K562 (cell line): ENCODE results near the gene CKLF. TPM values are rescaled to one million over a fixed set of nuclear protein-coding genes. Genes with fewer than 3 reads are reported as not detected.

Experiments used
- ATAC-seq: fragments of 200-7000 bp; cut with Tn5 transposase; 3 replicates; pipeline ENCODE4 v1.9.1; 2020; ENCODE audit warnings: moderate library complexity
- BruUV-seq: library from RNA; stranded (reverse); fragments of 400-500 nt; replicated peaks from 2 replicates; lab custom pipeline; 2021; lab: Mats Ljungman, UMichigan
- CTCF ChIA-PET: fragments of 300-600 bp; formaldehyde crosslinking; extraction: SDS; loops from one replicate; lab custom pipeline; 2021; ENCODE audit warnings: low intra/inter-chr PET ratio; lab: Yijun Ruan, JAX
- POLR2A ChIA-PET: fragments of 300-600, 350-650 bp; sonication (Branson Sonifier 250); formaldehyde crosslinking; extraction: SDS; loops from one replicate; lab custom pipeline; 2021; ENCODE audit warnings: antibody characterized with exemption, inconsistent platforms; lab: Yijun Ruan, JAX
- DNase-seq, 4 experiments: peaks; one replicate each; pipeline versions ENCODE4 v3.0.0 to v3.0.0-alpha.2; 2011 to 2018; ENCODE audit warnings: low spot score in 3 of 4, mixed read lengths in 3 of 4; ENCODE audit errors: extremely low read depth in 1 of 4
- FAIRE-seq: peaks from 2 replicates; lab custom pipeline; 2011; peaks lifted over from hg19 to GRCh38; lab: Jason Lieb, UNC
- H2AFZ ChIP-seq: 2 replicates; pipeline ENCODE4 v1.6.0; 2011; ENCODE audit warnings: low read depth, low read length, control low read depth, inconsistent platforms
- H3K27ac ChIP-seq: fragments of 200-600 bp; 3 replicates; pipeline ENCODE4 v1.8.0; 2011; ENCODE audit warnings: low read depth, mild to moderate bottlenecking, control low read depth, inconsistent platforms, low read length, moderate library complexity, mixed read lengths; ENCODE audit errors: extremely low read depth
- H3K27me3 ChIP-seq, 2 experiments: fragments of 300-600 bp in 1 of 2; 2 replicates in 1 of 2; 3 replicates in 1 of 2; pipeline versions ENCODE4 v1.6.0 to v1.8.0; 2011; ENCODE audit warnings: inconsistent platforms in 2 of 2, low read length in 2 of 2, mild to moderate bottlenecking in 1 of 2, mixed read lengths in 1 of 2, moderate library complexity in 1 of 2; ENCODE audit not compliant: control insufficient read depth in 2 of 2, insufficient read depth in 2 of 2
- H3K36me3 ChIP-seq: fragments of 300-600 bp; 3 replicates; pipeline ENCODE4 v1.8.0; 2011; ENCODE audit warnings: mild to moderate bottlenecking, low read length, inconsistent platforms; ENCODE audit not compliant: control insufficient read depth, insufficient read depth
- H3K4me1 ChIP-seq, 2 experiments: fragments of 200-600 bp in 1 of 2; replicated peaks in 1 of 2; 2 replicates in 1 of 2; 3 replicates in 1 of 2; pipeline versions ENCODE4 v1.5.1 to v1.8.0; 2011; ENCODE audit warnings: inconsistent platforms in 2 of 2, low read length in 2 of 2, mild to moderate bottlenecking in 1 of 2, mixed read lengths in 1 of 2, moderate library complexity in 1 of 2; ENCODE audit not compliant: control insufficient read depth in 2 of 2, insufficient read depth in 2 of 2
- H3K4me2 ChIP-seq: 2 replicates; pipeline ENCODE4 v1.6.1; 2011; ENCODE audit warnings: low read length, control low read depth, inconsistent platforms, mixed read lengths; ENCODE audit not compliant: insufficient read depth
- H3K4me3 ChIP-seq: fragments of 200-600 bp; sonication (generic), shearing (Covaris generic); 2 replicates; pipeline ENCODE4 v1.5.1; 2016; ENCODE audit warnings: control low read depth, inconsistent platforms
- H3K79me2 ChIP-seq: fragments of 200-600 bp; 3 replicates; pipeline ENCODE4 v1.8.0; 2011; ENCODE audit warnings: low read length, inconsistent platforms; ENCODE audit not compliant: control insufficient read depth, insufficient read depth
- H3K9ac ChIP-seq, 2 experiments: 2 replicates each; pipeline versions ENCODE4 v1.6.0 to v1.6.1; 2011; ENCODE audit warnings: low read depth in 2 of 2, low read length in 2 of 2, control low read depth in 1 of 2, inconsistent platforms in 1 of 2, mild to moderate bottlenecking in 1 of 2, mixed read lengths in 1 of 2; ENCODE audit not compliant: insufficient read depth in 1 of 2
- H3K9me1 ChIP-seq: one replicate; pipeline ENCODE4 v1.6.0; 2011; ENCODE audit warnings: inconsistent platforms, mild to moderate bottlenecking, low read length, moderate library complexity; ENCODE audit not compliant: control insufficient read depth, insufficient read depth
- H3K9me3 ChIP-seq: replicated peaks from 2 replicates; pipeline ENCODE4 v1.5.1; 2011; ENCODE audit warnings: low read depth, low read length, inconsistent platforms; ENCODE audit not compliant: control insufficient read depth, insufficient read depth
- H4K20me1 ChIP-seq: replicated peaks from 2 replicates; pipeline ENCODE4 v1.6.1; 2011; ENCODE audit warnings: low read length, inconsistent platforms, mixed read lengths; ENCODE audit not compliant: control insufficient read depth, insufficient read depth
- ARID1B ChIP-seq: fragments of 450-650 bp; IDR thresholded peaks from 2 replicates; pipeline ENCODE4 v1.6.1; 2016; ENCODE audit warnings: antibody characterized with exemption, mild to moderate bottlenecking, inconsistent platforms
- CCNT2 ChIP-seq: IDR thresholded peaks from 2 replicates; pipeline ENCODE4 v1.6.1; 2011; ENCODE audit warnings: borderline replicate concordance, low read depth, mild to moderate bottlenecking, moderate library complexity, mixed read lengths, low read length; ENCODE audit not compliant: insufficient read length; ENCODE audit errors: extremely low read depth
- CSDE1 ChIP-seq, 2 experiments: fragments of 450-650 bp; IDR thresholded peaks; 2 replicates each; pipeline ENCODE4 v1.6.1; 2016; ENCODE audit warnings: mild to moderate bottlenecking in 1 of 2
- EP400 ChIP-seq: fragments of 450-650 bp; IDR thresholded peaks from 2 replicates; pipeline ENCODE4 v1.6.1; 2017; ENCODE audit warnings: antibody characterized with exemption, mild to moderate bottlenecking, moderate library complexity
- RB1 ChIP-seq: fragments of 450-650 bp; IDR thresholded peaks from 2 replicates; pipeline ENCODE4 v1.6.1; 2017; ENCODE audit warnings: low read depth, mild to moderate bottlenecking
- RBFOX2 ChIP-seq: fragments of 200-400 bp; formaldehyde crosslinking; IDR thresholded peaks from 2 replicates; pipeline ENCODE4 v1.6.1; 2017; ENCODE audit warnings: low read depth, mild to moderate bottlenecking, low read length, moderate library complexity
- RCOR1 ChIP-seq, 2 experiments: IDR thresholded peaks; 2 replicates each; pipeline ENCODE4 v1.6.1; 2012; ENCODE audit warnings: low read depth in 2 of 2, low read length in 2 of 2, borderline replicate concordance in 1 of 2, improper control_type of control experiment in 1 of 2
- RERE ChIP-seq: sonication (generic); formaldehyde crosslinking; IDR thresholded peaks from 2 replicates; pipeline ENCODE4 v1.8.0; 2023; ENCODE audit warnings: missing genetic modification reagents, mild to moderate bottlenecking, borderline replicate concordance
- TEAD4 ChIP-seq, 2 experiments: sonication (generic) in 1 of 2; formaldehyde crosslinking in 1 of 2; IDR thresholded peaks; 2 replicates each; pipeline versions ENCODE4 v1.6.1 to v1.8.0; 2012 to 2022; ENCODE audit warnings: borderline replicate concordance in 1 of 2, inconsistent platforms in 1 of 2, low read length in 1 of 2, mild to moderate bottlenecking in 1 of 2, missing genetic modification reagents in 1 of 2
- YY1 ChIP-seq, 3 experiments: IDR thresholded peaks; 2 replicates each; pipeline ENCODE4 v1.6.1; 2011; ENCODE audit warnings: low read length in 2 of 3, mild to moderate bottlenecking in 2 of 3, moderate library complexity in 2 of 3, borderline replicate concordance in 1 of 3, control low read depth in 1 of 3, low read depth in 1 of 3; ENCODE audit not compliant: insufficient read depth in 3 of 3, insufficient replicate concordance in 2 of 3, control insufficient read depth in 1 of 3, insufficient read length in 1 of 3; ENCODE audit errors: extremely low read depth in 1 of 3
- WGBS: fragments of 100-300 bp; shearing (Covaris generic); methylation state at CpG from one replicate; pipeline ENCODE4 v1.1.6; 2016; ENCODE audit warnings: low coverage, mixed read lengths; ENCODE audit not compliant: insufficient coverage; ENCODE audit errors: missing lambda C conversion rate; 5-methylcytosine and 5-hydroxymethylcytosine counted together
- in situ Hi-C: fragments of 300-500 bp; cut with MboI; formaldehyde crosslinking; loops from 4 replicates; pipeline ENCODE4 v1.15.0; 2018; ENCODE audit warnings: inconsistent platforms, mixed read lengths
- intact Hi-C: fragments of 100-400 bp; cut with micrococcal nuclease; formaldehyde crosslinking; loops from 2 replicates; pipeline ENCODE4 v1.14.2; 2022
- polyA plus RNA-seq, 8 experiments: library from polyadenylated mRNA; depleted of rRNA in 4 of 8; stranded (reverse) in 5 of 8; unstranded in 3 of 8; fragments of >200 nt; fragmentation: Nextera tagmentation in 2 of 8; fragmentation: Illumina TruSeq in 1 of 8; extraction: Ambion mirVana in 2 of 8; extraction: Trizol in 1 of 8; gene quantifications; 2 replicates each; pipeline versions ENCODE4 v1.2.1 to v1.2.3, GENCODE V29; 2011 to 2014; ENCODE audit warnings: inconsistent platforms in 1 of 8, missing spikeins in 1 of 8
- total RNA-seq, 7 experiments: library from RNA; depleted of rRNA in 6 of 7; stranded (reverse); fragments of >200 nt in 6 of 7; fragmentation: Illumina TruSeq in 2 of 7; extraction: Trizol in 2 of 7; gene quantifications; 2 replicates each; pipeline versions ENCODE4 v1.2.1 to v1.2.3, GENCODE V29; 2011 to 2021; ENCODE audit warnings: low replicate concordance in 1 of 7
- TF ChIP-seq, protein P1 (sequence below), 2 experiments: fragments of 200-800 bp in 1 of 2; sonication (Bioruptor generic) in 1 of 2; sonication (generic) in 1 of 2; formaldehyde crosslinking in 1 of 2; IDR thresholded peaks in 1 of 2; conservative IDR thresholded peaks in 1 of 2; 2 replicates each; pipeline versions ENCODE4 v1.5.0 to v1.6.1; 2016 to 2020; ENCODE audit warnings: missing compliant biosample characterization in 1 of 2, missing genetic modification characterization in 1 of 2, missing genetic modification reagents in 1 of 2

Gene CKLF
- total and polyA plus RNA-seq, 9 of the 15 experiments (the other 6 are each of a cell fraction or from before 2014, with no cell fraction given), result 84.8 to 322 (median 118) TPM

GRCh38 chr16:66549284-66550131 is 2.9 kb upstream of the CKLF start, which contains the start of gene TK2:
Gene TK2, minus strand, starts transcription at chr16:66550122. Its CDS starts 61 bp downstream, at chr16:66550061.
- Histone ChIP-seq H3K9ac (peak within 1 kb of the TSS; percentile 83 to 94), H3K4me1 (peaks cover 39 to 41% of the 10 kb centered on the region in 2 experiments), H3K27ac (peak within 1 kb of the TSS; percentile 97), H3K9me3 (no peaks in the 10 kb centered on the region), H3K36me3 (peaks cover 5% of the 10 kb centered on the region; the same call in 2 of the 3 replicates), H3K27me3 (no peaks in the 10 kb centered on the region), H3K4me3 (peak within 1 kb of the TSS; percentile 60), H2AFZ (peak within 1 kb of the TSS; percentile 96), H3K9me1 (peaks cover 3% of the 10 kb centered on the region), H4K20me1 (no peaks in the 10 kb centered on the region), H3K4me2 (peak within 1 kb of the TSS; percentile 83), H3K79me2 (peaks cover 26% of the 10 kb centered on the region)
- in situ Hi-C loops, result no loop called here
- ChIA-PET POLR2A (interaction anchor here (1.0 to 1.3 kb wide), 3 partner anchors 10 to 192 kb away, joined by 3 to 5 read pairs (median 4); no protein-coding TSS in a partner anchor), CTCF (no interaction called here)
- BruUV-seq, result TSS peak; percentile 44
- intact Hi-C loops, result loop anchor here (2.0 kb wide), 1 partner anchor 33 kb away; no protein-coding TSS in a partner anchor
- ATAC-seq (peak; percentile 68), DNase-seq (peak; percentile 69 to 89 (median 80)), FAIRE-seq (no peak)
- WGBS, result 16% methylated on average over 45 of the region's 80 CpGs
- TF ChIP-seq EP400 (0 out of 2 replicates have a peak, but pooled peaks have one; percentile 36), TEAD4 (IDR thresholded peaks at IDR 0.05; ENCODE audit: low read length) (no peak), TEAD4 (CRISPR knock-in tag; IDR thresholded peaks at IDR 0.05; ENCODE audit: borderline replicate concordance) (no peak), RBFOX2 (peak; percentile 94), RCOR1 (IDR thresholded peaks at IDR 0.05; ENCODE audit: borderline replicate concordance in 1 of 2, low read depth in 2 of 2, low read length in 2 of 2) (peak in 1 of 2 experiments; percentile 22; a peak in 1 of 4 replicates), RERE (CRISPR knock-in tag) (peak; percentile 90; the same call in 1 of the 2 replicates), ARID1B (no peak), CSDE1 (IDR thresholded peaks at IDR 0.05) (no peak), CCNT2 (peak; percentile 25), RB1 (peak; percentile 75; the same call in 1 of the 2 replicates), YY1 (IDR thresholded peaks at IDR 0.05; ENCODE audit: borderline replicate concordance in 1 of 3, control insufficient read depth in 1 of 3, extremely low read depth in 1 of 3, insufficient read depth in 3 of 3, insufficient read length in 1 of 3, insufficient replicate concordance in 2 of 3, low read depth in 1 of 3, low read length in 2 of 3) (peak in 2 of 3 experiments; percentile 60 to 89)
- TF ChIP-seq, protein P1, sequence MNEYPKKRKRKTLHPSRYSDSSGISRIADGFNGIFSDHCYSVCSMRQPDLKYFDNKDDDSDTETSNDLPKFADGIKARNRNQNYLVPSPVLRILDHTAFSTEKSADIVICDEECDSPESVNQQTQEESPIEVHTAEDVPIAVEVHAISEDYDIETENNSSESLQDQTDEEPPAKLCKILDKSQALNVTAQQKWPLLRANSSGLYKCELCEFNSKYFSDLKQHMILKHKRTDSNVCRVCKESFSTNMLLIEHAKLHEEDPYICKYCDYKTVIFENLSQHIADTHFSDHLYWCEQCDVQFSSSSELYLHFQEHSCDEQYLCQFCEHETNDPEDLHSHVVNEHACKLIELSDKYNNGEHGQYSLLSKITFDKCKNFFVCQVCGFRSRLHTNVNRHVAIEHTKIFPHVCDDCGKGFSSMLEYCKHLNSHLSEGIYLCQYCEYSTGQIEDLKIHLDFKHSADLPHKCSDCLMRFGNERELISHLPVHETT (CRISPR knock-in tag; conservative IDR thresholded peaks at IDR 0.05 in 1 of 2, IDR thresholded peaks at IDR 0.05 in 1 of 2), result peak in 1 of 2 experiments; percentile 64; a peak in 2 of 4 replicates
